ENCODE measurements around the gene S1PR5.

The S1PR5 gene, protein sequence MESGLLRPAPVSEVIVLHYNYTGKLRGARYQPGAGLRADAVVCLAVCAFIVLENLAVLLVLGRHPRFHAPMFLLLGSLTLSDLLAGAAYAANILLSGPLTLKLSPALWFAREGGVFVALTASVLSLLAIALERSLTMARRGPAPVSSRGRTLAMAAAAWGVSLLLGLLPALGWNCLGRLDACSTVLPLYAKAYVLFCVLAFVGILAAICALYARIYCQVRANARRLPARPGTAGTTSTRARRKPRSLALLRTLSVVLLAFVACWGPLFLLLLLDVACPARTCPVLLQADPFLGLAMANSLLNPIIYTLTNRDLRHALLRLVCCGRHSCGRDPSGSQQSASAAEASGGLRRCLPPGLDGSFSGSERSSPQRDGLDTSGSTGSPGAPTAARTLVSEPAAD

GRCh38 chr19:10517361-10517759 lies at the start of gene S1PR5:
Gene S1PR5 (minus strand): TSS chr19:10517447. CDS start chr19:10515011, 2,436 bp downstream.
- DNase-seq (ENCODE audit: low read depth) = no peak
- in situ Hi-C loops (cut with HindIII; ENCODE audit: low sequenced_read_pairs) = no loop called here
- peak within 1 kb of the TSS; percentile 12 for H3K4me3 ChIP-seq (ENCODE audit: low read depth, low read length)
- TF ChIP-seq, protein P1, sequence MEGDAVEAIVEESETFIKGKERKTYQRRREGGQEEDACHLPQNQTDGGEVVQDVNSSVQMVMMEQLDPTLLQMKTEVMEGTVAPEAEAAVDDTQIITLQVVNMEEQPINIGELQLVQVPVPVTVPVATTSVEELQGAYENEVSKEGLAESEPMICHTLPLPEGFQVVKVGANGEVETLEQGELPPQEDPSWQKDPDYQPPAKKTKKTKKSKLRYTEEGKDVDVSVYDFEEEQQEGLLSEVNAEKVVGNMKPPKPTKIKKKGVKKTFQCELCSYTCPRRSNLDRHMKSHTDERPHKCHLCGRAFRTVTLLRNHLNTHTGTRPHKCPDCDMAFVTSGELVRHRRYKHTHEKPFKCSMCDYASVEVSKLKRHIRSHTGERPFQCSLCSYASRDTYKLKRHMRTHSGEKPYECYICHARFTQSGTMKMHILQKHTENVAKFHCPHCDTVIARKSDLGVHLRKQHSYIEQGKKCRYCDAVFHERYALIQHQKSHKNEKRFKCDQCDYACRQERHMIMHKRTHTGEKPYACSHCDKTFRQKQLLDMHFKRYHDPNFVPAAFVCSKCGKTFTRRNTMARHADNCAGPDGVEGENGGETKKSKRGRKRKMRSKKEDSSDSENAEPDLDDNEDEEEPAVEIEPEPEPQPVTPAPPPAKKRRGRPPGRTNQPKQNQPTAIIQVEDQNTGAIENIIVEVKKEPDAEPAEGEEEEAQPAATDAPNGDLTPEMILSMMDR (IDR thresholded peaks at IDR 0.05; ENCODE audit: low read depth, low read length, missing control alignments) = no peak

- DNase-seq (ENCODE audit: low read depth) = no peak
Measured at GRCh38 chr19:10566658-10567410, 49.6 kb upstream of the S1PR5 start.

GRCh38 chr19:10566408-10566657 lies 49.1 kb upstream of the S1PR5 start:
- TF ChIP-seq, protein P1 (IDR thresholded peaks at IDR 0.05; ENCODE audit: low read depth, low read length, missing control alignments) = no peak
- peak overlapping the region; percentile 90 for H3K4me3 ChIP-seq (ENCODE audit: low read depth, low read length)
- in situ Hi-C loops (cut with HindIII; ENCODE audit: low sequenced_read_pairs) = no loop called here
- no peak for DNase-seq (ENCODE audit: low read depth)

More at GRCh38 chr19:10566658-10567410, 49.6 kb upstream of the S1PR5 start:
- H3K4me3 ChIP-seq (ENCODE audit: low read depth, low read length) = no peak overlapping the region
- in situ Hi-C loops (cut with HindIII; ENCODE audit: low sequenced_read_pairs) = no loop called here
- TF ChIP-seq, protein P1 (IDR thresholded peaks at IDR 0.05; ENCODE audit: low read depth, low read length, missing control alignments) = no peak

DNA sequence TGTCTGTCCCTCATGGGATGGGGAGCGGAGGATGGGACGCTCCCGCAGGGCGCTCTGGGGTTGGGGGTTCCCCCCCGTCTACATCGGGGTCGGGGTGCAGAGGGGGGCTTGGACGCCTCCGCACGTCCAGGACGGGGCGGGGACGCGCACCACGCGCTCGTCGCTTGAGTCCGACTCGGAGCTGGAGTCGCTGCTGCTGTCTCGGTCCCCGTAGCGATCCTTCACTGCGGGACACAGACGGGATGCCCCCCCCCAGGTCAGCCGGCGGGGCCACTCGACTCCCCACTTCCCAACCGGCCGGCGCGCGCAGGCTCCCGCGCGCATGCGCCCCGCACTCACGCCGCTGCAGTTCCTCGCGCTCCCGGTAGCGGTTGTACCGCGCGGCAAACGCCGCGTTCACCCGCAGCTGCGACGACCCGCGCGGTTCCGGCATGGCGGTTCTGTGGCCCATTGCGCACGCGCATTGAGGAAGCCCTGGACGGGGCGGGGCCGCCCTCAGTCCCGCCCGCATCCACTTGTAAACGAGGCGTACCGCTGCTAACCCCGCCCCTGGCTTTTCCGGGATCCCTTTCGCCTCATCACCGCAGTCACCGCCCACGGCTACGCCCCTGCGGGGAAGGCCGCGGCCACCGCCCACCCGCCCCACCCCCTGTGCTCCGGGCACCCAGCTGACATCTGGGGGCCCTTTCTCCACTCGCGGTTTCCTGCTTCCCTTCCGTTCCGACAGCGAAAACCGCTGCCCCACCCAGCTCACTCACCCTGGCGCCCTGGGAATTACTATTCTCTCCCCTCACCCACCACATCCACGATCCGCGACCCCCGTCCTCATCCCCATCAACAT lies 48.5 kb upstream of the S1PR5 start, which contains the start of gene KRI1:
Gene KRI1, minus strand, starts transcription at position 444 of the 841 bp plus-strand sequence. Its CDS starts 11 bp downstream, at position 433.
- TF ChIP-seq, protein P1 (IDR thresholded peaks at IDR 0.05; ENCODE audit: low read depth, low read length, missing control alignments) = peak; percentile 40
- in situ Hi-C loops (cut with HindIII; ENCODE audit: low sequenced_read_pairs) = no loop called here
- peak within 1 kb of the TSS; percentile 90 for H3K4me3 ChIP-seq (ENCODE audit: low read depth, low read length)
- DNase-seq (ENCODE audit: low read depth) = peak; percentile 91

GRCh38 chr19:10565028-10565566 lies 47.9 kb upstream of the S1PR5 start:
- in situ Hi-C loops (cut with HindIII; ENCODE audit: low sequenced_read_pairs) = no loop called here
- peak overlapping the region; percentile 90 for H3K4me3 ChIP-seq (ENCODE audit: low read depth, low read length)
- TF ChIP-seq, protein P1 (IDR thresholded peaks at IDR 0.05; ENCODE audit: low read depth, low read length, missing control alignments) = peak; percentile 48
- DNase-seq (ENCODE audit: low read depth) = no peak

- TF ChIP-seq, protein P1 (IDR thresholded peaks at IDR 0.05; ENCODE audit: low read depth, low read length, missing control alignments) = no peak
- in situ Hi-C loops (cut with HindIII; ENCODE audit: low sequenced_read_pairs) = no loop called here
- no peak overlapping the region for H3K4me3 ChIP-seq (ENCODE audit: low read depth, low read length)
- DNase-seq (ENCODE audit: low read depth) = no peak
Measured at GRCh38 chr19:10562609-10563008, 45.4 kb upstream of the S1PR5 start.

Data from astrocyte of the cerebellum (primary cell).